ENCODE measurements around the gene EXOC6B. TPM values are rescaled to one million over a fixed set of nuclear protein-coding genes. Genes with fewer than 3 reads are reported as not detected.

Gene EXOC6B
- total and polyA plus RNA-seq, 9 of the 15 experiments (the other 6 are each of a cell fraction or from before 2014, with no cell fraction given): 0.28 to 4.2 (median 2.0) TPM

DNA sequence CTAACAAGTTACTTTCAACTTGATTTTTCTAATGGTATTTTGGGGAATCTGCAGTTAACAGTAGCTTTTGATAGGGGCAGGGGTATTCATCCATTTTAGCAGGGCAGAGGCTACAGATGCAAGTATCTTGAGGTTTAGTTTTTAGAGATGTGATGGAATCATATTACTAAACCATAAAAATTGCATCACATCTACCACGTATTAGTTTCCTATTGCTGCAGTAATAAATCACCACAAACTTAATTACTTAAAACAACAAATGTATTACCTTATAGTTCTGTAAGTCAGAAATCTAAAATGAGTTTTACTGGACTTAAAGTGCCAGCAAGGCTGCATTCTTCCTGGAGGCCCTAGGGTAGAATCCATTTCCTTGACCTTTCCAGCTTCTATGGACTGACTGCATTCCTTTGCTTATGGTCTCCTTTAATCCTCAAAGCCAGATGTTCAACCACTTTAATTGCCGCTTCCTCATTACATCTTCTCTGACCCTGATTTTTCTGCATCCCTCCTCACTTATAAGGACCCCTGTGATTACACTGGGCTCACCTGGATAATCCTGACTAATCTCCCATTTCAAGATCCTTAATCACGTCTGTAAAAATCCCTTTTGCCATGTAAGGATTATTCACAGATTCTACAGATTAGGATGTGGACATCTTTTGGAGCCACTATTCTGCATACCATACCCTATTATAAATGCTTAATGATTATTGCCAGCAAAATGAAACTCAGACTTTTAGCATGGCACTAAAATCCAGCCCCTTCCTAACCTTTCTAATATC is 21.9 kb upstream of the EXOC6B start:
- POLR2A ChIA-PET: interaction anchor here (0.6 kb wide), 1 partner anchor 67 kb away, joined by 3 read pairs; no protein-coding TSS in a partner anchor
- no TSS peak for BruUV-seq (replicated peaks)
- 0% methylated on average over 3 of the region's 3 CpGs for WGBS (ENCODE audit: insufficient coverage, low coverage, missing lambda C conversion rate)

DNA sequence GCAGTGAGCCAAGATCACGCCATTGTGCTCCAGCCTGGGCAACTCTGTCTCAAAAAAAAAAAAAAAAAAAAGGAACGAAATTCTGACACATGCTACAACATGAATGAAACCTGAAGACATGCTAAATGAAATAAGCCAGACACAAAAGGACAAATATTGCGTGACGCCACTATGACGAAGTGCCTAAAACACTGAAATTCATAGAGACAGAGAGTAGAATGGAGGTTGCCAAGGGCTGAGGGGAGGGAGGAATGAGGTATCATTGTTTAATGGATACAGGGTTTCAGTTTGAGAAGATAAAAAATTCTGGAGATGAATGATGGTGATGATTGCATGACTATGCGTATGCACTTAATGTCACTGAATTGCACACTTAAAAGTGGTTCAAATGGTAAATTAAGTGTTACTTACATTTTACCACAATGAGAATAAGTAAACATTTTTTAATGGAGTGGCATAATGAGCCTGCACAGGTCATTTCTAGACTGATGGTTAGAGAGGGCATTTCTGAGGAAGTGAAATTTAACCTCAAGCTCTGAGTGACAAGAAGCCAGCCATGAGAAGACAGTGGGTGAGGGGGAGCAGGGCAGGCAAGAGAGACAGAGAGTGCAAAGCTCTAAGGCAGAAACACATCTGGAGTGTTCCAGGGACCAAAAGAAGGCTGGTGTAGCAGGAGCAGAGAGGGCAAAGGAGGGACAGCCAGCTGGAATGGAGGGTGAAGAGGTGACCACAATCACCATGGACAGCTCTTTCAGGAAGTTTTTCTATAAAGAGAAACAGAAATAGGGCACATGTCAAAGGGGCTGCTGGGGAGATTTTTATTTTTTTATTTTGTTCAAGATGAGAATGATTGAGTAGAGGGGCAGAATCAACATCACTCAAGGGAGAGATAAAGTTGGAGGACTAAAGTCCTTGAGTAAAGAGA is 20.6 kb upstream of the EXOC6B start:
- CTCF ChIA-PET (ENCODE audit: low intra/inter-chr PET ratio): no interaction called here
- Histone ChIP-seq H3K9me3 (replicated peaks; ENCODE audit: control insufficient read depth, insufficient read depth, low read depth, low read length) (no peaks in the 10 kb centered on the region), H3K4me2 (ENCODE audit: insufficient read depth, low read length) (no peak overlapping the region), H3K4me3 (no peak overlapping the region), H3K79me2 (ENCODE audit: control insufficient read depth, insufficient read depth, low read length) (no peaks in the 10 kb centered on the region), H3K9ac (ENCODE audit: insufficient read depth in 1 of 2, low read depth in 2 of 2, low read length in 2 of 2) (no peak overlapping the region), H4K20me1 (replicated peaks; ENCODE audit: control insufficient read depth, insufficient read depth, low read length) (no peaks in the 10 kb centered on the region; the same call in 1 of the 2 replicates), H3K36me3 (ENCODE audit: control insufficient read depth, insufficient read depth, low read length) (no peaks in the 10 kb centered on the region), H2AFZ (ENCODE audit: low read depth, low read length) (no peak overlapping the region), H3K9me1 (ENCODE audit: control insufficient read depth, insufficient read depth, low read length) (no peaks in the 10 kb centered on the region), H3K27ac (ENCODE audit: extremely low read depth, low read depth, low read length) (no peak overlapping the region), H3K27me3 (ENCODE audit: control insufficient read depth in 2 of 2, insufficient read depth in 2 of 2, low read length in 2 of 2) (peaks cover 9 to 17% of the 10 kb centered on the region in 2 experiments), H3K4me1 (replicated peaks in 1 of 2; ENCODE audit: control insufficient read depth in 2 of 2, insufficient read depth in 2 of 2, low read length in 2 of 2) (no peaks in the 10 kb centered on the region)
- DNase-seq (ENCODE audit: extremely low read depth in 1 of 4, low spot score in 3 of 4): no peak
- 4% methylated on average over 5 of the region's 6 CpGs for WGBS (ENCODE audit: insufficient coverage, low coverage, missing lambda C conversion rate)
- in situ Hi-C loops (cut with MboI) (no loop called here), intact Hi-C loops (cut with micrococcal nuclease) (no loop called here)
- ATAC-seq: no peak
- POLR2A ChIA-PET: interaction anchor here (0.6 to 0.7 kb wide), 3 partner anchors 14 to 233 kb away, joined by 3 to 4 read pairs (median 3); no protein-coding TSS in a partner anchor
- no TSS peak for BruUV-seq (replicated peaks)
- FAIRE-seq: no peak
- TF ChIP-seq TAF9B (IDR thresholded peaks at IDR 0.05; ENCODE audit: partially characterized antibody): no peak
- no peak for TF ChIP-seq CHD4 (IDR thresholded peaks at IDR 0.05; ENCODE audit: insufficient read depth, insufficient replicate concordance, low read depth, low read length, poor library complexity, severe bottlenecking)
- no peak for TF ChIP-seq BCOR (IDR thresholded peaks at IDR 0.05)
- no peak for TF ChIP-seq RNF2 (IDR thresholded peaks at IDR 0.05)
- no peak for TF ChIP-seq FOXP1 (CRISPR knock-in tag; IDR thresholded peaks at IDR 0.05)

More for the DNA sequence above, 21.9 kb upstream of the EXOC6B start:
- no peak overlapping the region for H2AFZ ChIP-seq (ENCODE audit: low read depth, low read length)
- DNase-seq (ENCODE audit: extremely low read depth in 1 of 4, low spot score in 3 of 4) (no peak), FAIRE-seq (no peak), ATAC-seq (no peak)
- in situ Hi-C loops (cut with MboI): no loop called here
- TF ChIP-seq BRF1 (IDR thresholded peaks at IDR 0.05; ENCODE audit: borderline replicate concordance, extremely low read depth, insufficient read length): no peak
- no peak for TF ChIP-seq MCM3 (IDR thresholded peaks at IDR 0.05)
- TF ChIP-seq SIN3B (IDR thresholded peaks at IDR 0.05; ENCODE audit: low read depth): no peak
- intact Hi-C loops (cut with micrococcal nuclease): no loop called here
- no peaks in the 10 kb centered on the region for H3K4me1 ChIP-seq (replicated peaks in 1 of 2; ENCODE audit: control insufficient read depth in 2 of 2, insufficient read depth in 2 of 2, low read length in 2 of 2)
- H3K4me3 ChIP-seq: no peak overlapping the region
- H3K9me1 ChIP-seq (ENCODE audit: control insufficient read depth, insufficient read depth, low read length): no peaks in the 10 kb centered on the region
- CTCF ChIA-PET (ENCODE audit: low intra/inter-chr PET ratio): no interaction called here
- no peaks in the 10 kb centered on the region for H3K79me2 ChIP-seq (ENCODE audit: control insufficient read depth, insufficient read depth, low read length)
- H3K36me3 ChIP-seq (ENCODE audit: control insufficient read depth, insufficient read depth, low read length): no peaks in the 10 kb centered on the region
- H3K27me3 ChIP-seq (ENCODE audit: control insufficient read depth in 2 of 2, insufficient read depth in 2 of 2, low read length in 2 of 2): peaks cover 14 to 23% of the 10 kb centered on the region in 2 experiments
- H3K27ac ChIP-seq (ENCODE audit: extremely low read depth, low read depth, low read length): no peak overlapping the region
- no peaks in the 10 kb centered on the region for H4K20me1 ChIP-seq (replicated peaks; ENCODE audit: control insufficient read depth, insufficient read depth, low read length)
- no peak overlapping the region for H3K4me2 ChIP-seq (ENCODE audit: insufficient read depth, low read length)
- H3K9me3 ChIP-seq (replicated peaks; ENCODE audit: control insufficient read depth, insufficient read depth, low read depth, low read length): no peaks in the 10 kb centered on the region
- H3K9ac ChIP-seq (ENCODE audit: insufficient read depth in 1 of 2, low read depth in 2 of 2, low read length in 2 of 2): no peak overlapping the region

Measured in K562 (cell line).